Psoas muscle (tissue), 8 donors: ENCODE data around the gene PLIN4. TPM values are rescaled to one million over a fixed set of nuclear protein-coding genes. Genes with fewer than 3 reads are reported as not detected.

Experiments
- ATAC-seq, 4 donors: fragments of 200-7000 bp; cut with Tn5 transposase; one replicate each; pipeline ENCODE4 v1.9.1; 2020; ENCODE audit warnings: moderate library complexity in 3 of 4, mild to moderate bottlenecking in 2 of 4
- DNase-seq, 2 donors: peaks; one replicate each; pipeline ENCODE4 v3.0.0-alpha.2; 2020
- H3K27ac ChIP-seq: fragments of 200-600 bp; one replicate; pipeline ENCODE4 v1.8.0; 2022
- H3K27me3 ChIP-seq, 3 donors: fragments of 200-600 bp in 1 of 3; one replicate each; pipeline versions ENCODE4 v1.6.1 to v1.8.0; 2013 to 2022; ENCODE audit warnings: low read length in 2 of 3, mild to moderate bottlenecking in 2 of 3, moderate library complexity in 1 of 3; ENCODE audit not compliant: insufficient read depth in 3 of 3
- H3K36me3 ChIP-seq, 2 donors: fragments of 200-600 bp in 1 of 2; one replicate each; pipeline versions ENCODE4 v1.6.1 to v1.8.0; 2013 to 2022; ENCODE audit warnings: low read depth in 1 of 2, mild to moderate bottlenecking in 1 of 2, moderate library complexity in 1 of 2; ENCODE audit not compliant: insufficient read depth in 1 of 2
- H3K4me1 ChIP-seq: fragments of 200-600 bp; one replicate; pipeline ENCODE4 v1.8.0; 2022
- H3K4me3 ChIP-seq: fragments of 200-600 bp; one replicate; pipeline ENCODE4 v1.8.0; 2022; ENCODE audit warnings: mild to moderate bottlenecking
- H3K9me3 ChIP-seq: fragments of 200-600 bp; one replicate; pipeline ENCODE4 v1.8.0; 2022
- CTCF ChIP-seq: fragments of 200-600 bp; IDR thresholded peaks from one replicate; pipeline ENCODE4 v1.8.0; 2022; ENCODE audit warnings: antibody characterized with exemption
- WGBS, 3 donors: extraction: QIAGEN DNeasy Blood & Tissue Kit; methylation state at CpG; one replicate each; pipeline versions ENCODE4 v1.1.6 to v1.1.7; 2013; 5-methylcytosine and 5-hydroxymethylcytosine counted together
- intact Hi-C, 2 donors: fragments of 100-400 bp; cut with DNase I; formaldehyde crosslinking; loops; one replicate each; pipeline versions ENCODE4 v1.11.0 to v1.14.2; 2022
- polyA plus RNA-seq, 3 donors: library from polyadenylated mRNA; stranded (reverse); fragments of 200-250 nt; gene quantifications; one replicate each; pipeline ENCODE4 v1.2.3, GENCODE V29; 2013
- total RNA-seq, 4 donors: library from RNA; stranded (reverse); fragmentation: NEBNext Ultra II Directional in 2 of 4; extraction: Animal tissue kit (Norgen Biotek cat#: 25700) in 2 of 4; gene quantifications; one replicate each; pipeline versions ENCODE4 v1.2.1 to v1.2.4, GENCODE V29; 2021 to 2023
- donor health status: healthy with polysubstance abuse.
- donor health status: DM: no; HTN: no; CAD: no; lungs with moderate emphysema.
- donor health status: Bipolar disorder and iron deficiency.
- donor health status: healthy.
- donor health status: DM: yes; HTN: yes; CAD: no.
- donor health status: DM: no; HTN: no; CAD: no.
- donor health status: DM: no; HTN: no; CAD: no.
- donor health status: DM: yes; HTN: yes; CAD: no.

PLIN4 gene
- total and polyA plus RNA-seq, 7 donors = 29.0 to 309 (median 115) TPM

- 76 to 85% (median 77%) methylated on average over 12 of the region's 12 CpGs for WGBS, 3 donors
- TF ChIP-seq CTCF = no peak
Measured at GRCh38 chr19:4541114-4541805, 23.0 kb upstream of the PLIN4 start.

GRCh38 chr19:4539693-4540581, 21.7 kb upstream of the PLIN4 start, which contains the start of gene LRG1:
TSS of gene LRG1 (minus strand) at chr19:4540036. CDS start at chr19:4540013, 23 bp downstream.
- H3K4me3 ChIP-seq = no peak within 1 kb of the TSS
- intact Hi-C loops = loop anchor here in 1 of 2 donors (5.0 kb wide), 1 partner anchor 97 kb away; the partner anchor contains the start of gene TNFAIP8L1
- WGBS, 3 donors = 67 to 73% (median 71%) methylated on average over 14 of the region's 14 CpGs

More at GRCh38 chr19:4541114-4541805, 23.0 kb upstream of the PLIN4 start:
- H3K27ac ChIP-seq = no peak overlapping the region
- no peaks in the 10 kb centered on the region for H3K36me3 ChIP-seq
- H3K4me1 ChIP-seq = peaks cover 17% of the 10 kb centered on the region
- peaks cover 4% of the 10 kb centered on the region for H3K9me3 ChIP-seq
- no peak for ATAC-seq
- no peak for DNase-seq
- H3K4me3 ChIP-seq = no peak overlapping the region
- intact Hi-C loops = no loop called here
- no peaks in the 10 kb centered on the region for H3K27me3 ChIP-seq

GRCh38 chr19:4539169-4539692, 20.9 kb upstream of the PLIN4 start:
- WGBS, 3 donors = 84 to 90% (median 89%) methylated on average over 3 of the region's 3 CpGs
- peaks cover 4% of the 10 kb centered on the region for H3K9me3 ChIP-seq
- intact Hi-C loops = loop anchor here in 1 of 2 donors (5.0 kb wide), 1 partner anchor 98 kb away; the partner anchor contains the start of gene TNFAIP8L1
- DNase-seq (no peak), ATAC-seq (no peak)
- H3K36me3 ChIP-seq = no peaks in the 10 kb centered on the region
- H3K27ac ChIP-seq = no peak overlapping the region
- TF ChIP-seq CTCF = no peak
- H3K4me3 ChIP-seq = no peak overlapping the region
- H3K4me1 ChIP-seq = peaks cover 28% of the 10 kb centered on the region
- no peaks in the 10 kb centered on the region for H3K27me3 ChIP-seq

More at GRCh38 chr19:4539693-4540581, 21.7 kb upstream of the PLIN4 start, which contains the start of gene LRG1:
- no peaks in the 10 kb centered on the region for H3K36me3 ChIP-seq
- no peaks in the 10 kb centered on the region for H3K27me3 ChIP-seq
- no peak for TF ChIP-seq CTCF
- H3K27ac ChIP-seq = no peak within 1 kb of the TSS
- ATAC-seq (no peak), DNase-seq (no peak)
- peaks cover 4% of the 10 kb centered on the region for H3K9me3 ChIP-seq
- peaks cover 28% of the 10 kb centered on the region for H3K4me1 ChIP-seq

- no peaks in the 10 kb centered on the region for H3K36me3 ChIP-seq
- no peaks in the 10 kb centered on the region for H3K27me3 ChIP-seq
- no peak overlapping the region for H3K4me3 ChIP-seq
- TF ChIP-seq CTCF = no peak
- intact Hi-C loops = loop anchor here in 1 of 2 donors (5.0 kb wide), 1 partner anchor 99 kb away; the partner anchor contains the start of gene TNFAIP8L1
- peaks cover 4% of the 10 kb centered on the region for H3K9me3 ChIP-seq
- WGBS, 3 donors = 71 to 89% (median 83%) methylated on average over 13 of the region's 13 CpGs
- ATAC-seq = no peak
- no peak for DNase-seq
- H3K27ac ChIP-seq = peak overlapping the region; percentile 90
- peaks cover 32% of the 10 kb centered on the region for H3K4me1 ChIP-seq
Measured at GRCh38 chr19:4538601-4538954, 20.3 kb upstream of the PLIN4 start.
